CD14-positive monocyte (primary cell): ENCODE data around the gene SLC35D1. TPM values are rescaled to one million over a fixed set of nuclear protein-coding genes. Genes with fewer than 3 reads are reported as not detected.

ENCODE experiments used
- DNase-seq, 3 donors: peaks; one replicate each; pipeline ENCODE4 v3.0.0-alpha.2; 2011 to 2022
- H2AFZ ChIP-seq: 2 replicates; pipeline ENCODE4 v1.6.0; 2012; ENCODE audit warnings: mild to moderate bottlenecking, low read depth, low read length, inconsistent platforms; ENCODE audit not compliant: insufficient read depth, poor library complexity, severe bottlenecking
- H3K27ac ChIP-seq, 2 donors: 1 replicate in 1 of 2; 2 replicates in 1 of 2; pipeline ENCODE4 v1.5.1; 2012 to 2013; ENCODE audit warnings: low read length in 2 of 2, control low read depth in 1 of 2, inconsistent platforms in 1 of 2, low read depth in 1 of 2, mild to moderate bottlenecking in 1 of 2
- H3K27me3 ChIP-seq, 2 donors: one replicate each; pipeline versions ENCODE4 v1.6.0 to v1.6.1; 2011 to 2013; ENCODE audit warnings: low read length in 2 of 2; ENCODE audit not compliant: control insufficient read depth in 2 of 2, insufficient read depth in 2 of 2
- H3K36me3 ChIP-seq, 2 donors: replicated peaks in 1 of 2; 1 replicate in 1 of 2; 2 replicates in 1 of 2; pipeline versions ENCODE4 v1.5.1 to v1.6.1; 2012 to 2013; ENCODE audit warnings: low read length in 2 of 2, control low read depth in 1 of 2, inconsistent platforms in 1 of 2, mild to moderate bottlenecking in 1 of 2; ENCODE audit not compliant: insufficient read depth in 2 of 2, control insufficient read depth in 1 of 2
- H3K4me1 ChIP-seq, 2 donors: 1 replicate in 1 of 2; 2 replicates in 1 of 2; pipeline versions ENCODE4 v1.5.1 to v1.6.1; 2012 to 2013; ENCODE audit warnings: low read length in 2 of 2, control low read depth in 1 of 2, inconsistent platforms in 1 of 2, mild to moderate bottlenecking in 1 of 2, moderate library complexity in 1 of 2; ENCODE audit not compliant: insufficient read depth in 2 of 2, control insufficient read depth in 1 of 2
- H3K4me2 ChIP-seq: replicated peaks from 2 replicates; pipeline ENCODE3; 2012; ENCODE audit warnings: low read length, moderate library complexity, mild to moderate bottlenecking; ENCODE audit not compliant: poor library complexity, severe bottlenecking; ENCODE audit errors: extremely low read depth
- H3K4me3 ChIP-seq, 3 experiments: fragments of 200-600 bp in 1 of 3; sonication (generic) in 1 of 3; replicated peaks in 1 of 3; 1 replicate in 2 of 3; 2 replicates in 1 of 3; pipeline ENCODE4 v1.5.1; 2011 to 2013; ENCODE audit warnings: low read length in 3 of 3, mild to moderate bottlenecking in 3 of 3, control low read depth in 2 of 3, low read depth in 2 of 3, inconsistent platforms in 1 of 3, moderate library complexity in 1 of 3
- H3K79me2 ChIP-seq: 2 replicates; pipeline ENCODE4 v1.6.0; 2012; ENCODE audit warnings: mild to moderate bottlenecking, control low read depth, inconsistent platforms, low read length, moderate library complexity; ENCODE audit not compliant: insufficient read depth
- H3K9ac ChIP-seq: 2 replicates; pipeline ENCODE4 v1.6.0; 2017; ENCODE audit warnings: low read length, mild to moderate bottlenecking; ENCODE audit not compliant: insufficient read depth, poor library complexity, severe bottlenecking
- H3K9me3 ChIP-seq, 2 donors: replicated peaks in 1 of 2; 1 replicate in 1 of 2; 2 replicates in 1 of 2; pipeline versions ENCODE4 v1.5.1 to v1.6.1; 2012 to 2013; ENCODE audit warnings: low read length in 2 of 2, control low read depth in 1 of 2; ENCODE audit not compliant: control insufficient read depth in 1 of 2, insufficient read depth in 1 of 2
- H4K20me1 ChIP-seq: 2 replicates; pipeline ENCODE4 v1.6.0; 2012; ENCODE audit warnings: mild to moderate bottlenecking, low read length, control low read depth, moderate library complexity; ENCODE audit not compliant: insufficient read depth
- H3K27ac Mint-ChIP-seq, 7 donors: one replicate each; pipeline ENCODE4 v1.8.0; 2020; ENCODE audit warnings: mild to moderate bottlenecking in 7 of 7, mixed read lengths in 7 of 7, moderate library complexity in 6 of 7, inconsistent platforms in 2 of 7
- H3K27me3 Mint-ChIP-seq, 3 donors: one replicate each; pipeline ENCODE4 v1.8.0; 2021 to 2022; ENCODE audit warnings: low read depth in 3 of 3, mild to moderate bottlenecking in 3 of 3, mixed read lengths in 3 of 3, moderate library complexity in 3 of 3, inconsistent platforms in 1 of 3
- H3K36me3 Mint-ChIP-seq, 2 donors: one replicate each; pipeline ENCODE4 v1.8.0; 2020; ENCODE audit warnings: mixed read lengths in 2 of 2, inconsistent platforms in 1 of 2, mild to moderate bottlenecking in 1 of 2
- H3K4me1 Mint-ChIP-seq: one replicate; pipeline ENCODE4 v1.8.0; 2020; ENCODE audit warnings: mild to moderate bottlenecking, mixed read lengths
- H3K4me3 Mint-ChIP-seq, 2 donors: one replicate each; pipeline ENCODE4 v1.8.0; 2020; ENCODE audit warnings: mild to moderate bottlenecking in 2 of 2, mixed read lengths in 2 of 2, moderate library complexity in 1 of 2
- H3K9me3 Mint-ChIP-seq, 7 donors: one replicate each; pipeline ENCODE4 v1.8.0; 2020 to 2022; ENCODE audit warnings: mixed read lengths in 7 of 7, mild to moderate bottlenecking in 6 of 7, moderate library complexity in 6 of 7, inconsistent platforms in 2 of 7
- WGBS: methylation state at CpG from one replicate; pipeline ENCODE4 v1.1.5; 2013; ENCODE audit warnings: missing lambda C conversion rate; ENCODE audit not compliant: insufficient coverage; 5-methylcytosine and 5-hydroxymethylcytosine counted together
- intact Hi-C, 2 donors: fragments of 100-400 bp; cut with micrococcal nuclease; formaldehyde crosslinking; loops; one replicate each; pipeline versions ENCODE4 v1.15.0 to v1.15.1; 2023
- polyA plus RNA-seq, 3 donors: library from polyadenylated mRNA; depleted of rRNA in 1 of 3; unstranded in 2 of 3; stranded (reverse) in 1 of 3; fragments of 300-500 nt in 2 of 3; fragments of >200 nt in 1 of 3; fragmentation: Illumina TruSeq in 2 of 3; gene quantifications; 1 replicate in 2 of 3; 2 replicates in 1 of 3; pipeline ENCODE4 v1.2.3, GENCODE V29; 2012 to 2021
- TF ChIP-seq, protein P1 (sequence below): fragments of 200-600 bp; IDR thresholded peaks from one replicate; pipeline ENCODE4 v1.8.0; 2022; ENCODE audit warnings: antibody characterized with exemption, mild to moderate bottlenecking

SLC35D1 gene
- polyA plus RNA-seq, 3 donors = 2.2 to 3.3 (median 2.7) TPM

DNA sequence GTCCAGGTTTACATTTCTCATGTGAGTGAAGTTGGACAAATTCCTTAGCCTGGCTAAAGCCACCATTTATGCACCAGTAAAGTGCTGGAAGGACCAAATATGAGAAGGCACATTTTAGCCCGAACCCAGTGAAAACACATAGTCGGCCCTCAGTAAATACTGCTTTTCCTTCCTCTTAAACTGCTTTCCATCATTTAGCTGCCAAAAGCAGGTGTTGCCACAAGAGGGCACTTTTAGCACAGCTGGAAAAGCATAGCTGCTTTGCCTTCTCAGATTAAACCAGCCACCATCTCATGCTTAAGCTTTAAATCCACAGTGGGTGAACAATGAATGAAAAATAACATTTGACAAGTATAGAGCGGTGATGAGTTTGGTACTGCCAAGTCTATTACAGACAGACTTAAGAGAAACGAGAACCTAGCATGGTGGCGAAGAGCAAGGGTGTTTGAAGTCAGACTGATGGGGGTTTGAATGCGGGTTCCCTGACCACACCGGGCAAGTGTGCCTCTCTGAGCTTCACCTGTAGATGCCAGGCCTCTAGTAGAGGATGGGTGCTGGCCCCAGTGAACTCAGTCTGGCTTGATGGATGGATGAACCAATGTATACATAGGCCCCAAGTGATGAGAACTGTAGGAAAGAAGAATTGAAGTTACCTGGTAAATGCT, 57.8 kb downstream of the SLC35D1 start:
- Histone ChIP-seq H3K27ac (no peak overlapping the region), H3K4me3 (no peak overlapping the region), H3K9ac (no peak overlapping the region), H3K4me2 (peak overlapping the region; percentile 28), H3K79me2 (no peaks in the 10 kb centered on the region), H3K36me3 (no peaks in the 10 kb centered on the region), H3K27me3 (no peaks in the 10 kb centered on the region), H2AFZ (no peak overlapping the region), H3K9me3 (no peaks in the 10 kb centered on the region), H4K20me1 (no peaks in the 10 kb centered on the region), H3K4me1 (no peaks in the 10 kb centered on the region)
- TF ChIP-seq, protein P1, sequence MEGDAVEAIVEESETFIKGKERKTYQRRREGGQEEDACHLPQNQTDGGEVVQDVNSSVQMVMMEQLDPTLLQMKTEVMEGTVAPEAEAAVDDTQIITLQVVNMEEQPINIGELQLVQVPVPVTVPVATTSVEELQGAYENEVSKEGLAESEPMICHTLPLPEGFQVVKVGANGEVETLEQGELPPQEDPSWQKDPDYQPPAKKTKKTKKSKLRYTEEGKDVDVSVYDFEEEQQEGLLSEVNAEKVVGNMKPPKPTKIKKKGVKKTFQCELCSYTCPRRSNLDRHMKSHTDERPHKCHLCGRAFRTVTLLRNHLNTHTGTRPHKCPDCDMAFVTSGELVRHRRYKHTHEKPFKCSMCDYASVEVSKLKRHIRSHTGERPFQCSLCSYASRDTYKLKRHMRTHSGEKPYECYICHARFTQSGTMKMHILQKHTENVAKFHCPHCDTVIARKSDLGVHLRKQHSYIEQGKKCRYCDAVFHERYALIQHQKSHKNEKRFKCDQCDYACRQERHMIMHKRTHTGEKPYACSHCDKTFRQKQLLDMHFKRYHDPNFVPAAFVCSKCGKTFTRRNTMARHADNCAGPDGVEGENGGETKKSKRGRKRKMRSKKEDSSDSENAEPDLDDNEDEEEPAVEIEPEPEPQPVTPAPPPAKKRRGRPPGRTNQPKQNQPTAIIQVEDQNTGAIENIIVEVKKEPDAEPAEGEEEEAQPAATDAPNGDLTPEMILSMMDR = peak; percentile 72
- H3K36me3 Mint-ChIP-seq = peaks cover 6 to 15% of the 10 kb centered on the region in 2 donors
- peaks cover 10% of the 10 kb centered on the region for H3K4me1 Mint-ChIP-seq
- H3K9me3 Mint-ChIP-seq = peaks cover 0 to 2% (median 0%) of the 10 kb centered on the region in 7 donors
- intact Hi-C loops = no loop called here
- WGBS = 63% methylated on average over 6 of the region's 7 CpGs
- H3K27me3 Mint-ChIP-seq = no peaks in the 10 kb centered on the region
- no peak overlapping the region for H3K27ac Mint-ChIP-seq
- no peak overlapping the region for H3K4me3 Mint-ChIP-seq
- peak; percentile 31 to 46 (median 40) for DNase-seq

DNA sequence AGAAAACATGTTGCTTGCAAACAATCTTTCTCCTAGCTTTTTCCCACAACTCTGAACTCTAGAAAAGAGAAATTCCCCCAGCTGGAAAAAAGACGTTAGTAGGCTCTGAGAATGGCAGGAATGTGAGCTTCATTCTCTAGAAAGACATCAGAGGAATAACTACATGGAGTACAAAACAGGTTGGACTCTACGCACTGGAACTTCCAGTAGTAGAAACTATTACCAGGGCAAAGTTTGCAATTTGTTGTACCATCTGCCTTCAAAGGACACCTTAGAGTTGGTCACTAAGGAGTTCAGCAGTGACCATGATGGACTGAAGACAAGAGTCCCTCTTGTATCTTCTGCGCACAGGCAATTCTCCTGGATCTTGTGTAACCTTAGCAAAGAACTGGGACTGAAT, 60.9 kb downstream of the SLC35D1 start:
- Histone ChIP-seq H2AFZ (no peak overlapping the region), H3K9me3 (no peaks in the 10 kb centered on the region), H3K36me3 (peaks cover 9 to 24% of the 10 kb centered on the region in 2 donors), H3K4me3 (no peak overlapping the region), H3K27ac (no peak overlapping the region), H3K9ac (no peak overlapping the region), H3K4me1 (no peaks in the 10 kb centered on the region), H4K20me1 (no peaks in the 10 kb centered on the region), H3K27me3 (no peaks in the 10 kb centered on the region), H3K79me2 (no peaks in the 10 kb centered on the region), H3K4me2 (no peak overlapping the region)
- intact Hi-C loops = no loop called here
- TF ChIP-seq, protein P1 = no peak
- 100% methylated on average over 3 of the region's 3 CpGs for WGBS
- no peaks in the 10 kb centered on the region for H3K27me3 Mint-ChIP-seq
- peaks cover 18 to 20% of the 10 kb centered on the region in 2 donors for H3K36me3 Mint-ChIP-seq
- no peak for DNase-seq
- H3K9me3 Mint-ChIP-seq = no peaks in the 10 kb centered on the region
- H3K27ac Mint-ChIP-seq = no peak overlapping the region
- H3K4me1 Mint-ChIP-seq = peaks cover 4% of the 10 kb centered on the region
- no peak overlapping the region for H3K4me3 Mint-ChIP-seq
